ENCODE results near the gene FADS2.

GRCh38 chr11:61880454-61880853 is 52.4 kb downstream of the FADS2 start:
- no peak for TF ChIP-seq CTCF (optimal IDR thresholded peaks at IDR 0.05 in 1 of 3, IDR thresholded peaks at IDR 0.05 in 1 of 3, conservative IDR thresholded peaks at IDR 0.05 in 1 of 3; ENCODE audit: extremely low read depth in 1 of 3, insufficient read depth in 2 of 3, low read length in 3 of 3)
- TF ChIP-seq EZH2 (IDR thresholded peaks at IDR 0.05; ENCODE audit: low read length) = no peak
